GM19468 (cell line): ENCODE data around the gene SERINC5.
"Not testable (repeated sequence)": the region's sequence is repeated elsewhere in the genome, so short reads cannot be mapped to it uniquely, and the experiment has no call there.

ENCODE experiments used
- ATAC-seq: cut with Tn5 transposase; IDR thresholded peaks from one replicate; pipeline ENCODE4 v1.9.1; 2021; ENCODE audit warnings: mild to moderate bottlenecking, moderate library complexity, moderate number of reproducible peaks; ENCODE audit not compliant: unreplicated experiment; ENCODE audit errors: extremely low read depth

SERINC5 gene

DNA sequence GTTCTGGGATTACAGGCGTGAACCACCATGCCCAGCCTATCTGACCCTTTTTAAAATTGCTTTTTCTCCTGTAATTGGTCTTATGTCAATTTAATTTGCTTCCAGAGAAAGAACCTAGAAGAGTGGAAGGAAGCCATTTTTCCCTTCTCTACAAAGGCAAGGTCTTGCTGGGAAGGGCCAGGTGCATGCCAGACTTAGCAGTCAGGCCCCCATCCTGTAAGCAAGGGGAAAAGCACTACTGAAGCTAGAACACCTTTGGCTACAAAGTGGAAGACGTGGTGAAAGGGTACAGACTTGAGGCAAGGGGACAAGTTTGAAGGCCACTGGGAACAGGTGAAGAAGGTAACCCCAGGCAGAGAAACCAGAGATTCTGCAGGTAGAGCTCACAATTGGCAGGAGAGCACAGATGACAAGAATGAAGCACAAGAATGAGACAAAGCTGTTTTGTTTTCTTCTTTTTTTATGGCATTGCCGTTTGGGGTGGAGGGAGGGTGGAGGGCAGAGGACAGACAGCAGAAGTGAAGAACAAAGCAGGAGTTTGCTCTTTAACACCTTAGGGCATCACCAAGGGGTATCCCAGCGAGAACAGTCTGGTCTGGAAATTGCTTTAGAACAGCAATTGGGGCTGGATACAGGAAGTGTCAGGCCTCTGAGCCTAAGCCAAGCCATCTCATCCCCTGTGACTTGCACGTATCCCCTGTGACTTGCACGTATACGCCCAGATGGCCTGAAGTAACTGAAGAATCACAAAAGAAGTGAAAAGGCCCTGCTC, 72.9 kb downstream of the SERINC5 start:
- ATAC-seq = no peak

DNA sequence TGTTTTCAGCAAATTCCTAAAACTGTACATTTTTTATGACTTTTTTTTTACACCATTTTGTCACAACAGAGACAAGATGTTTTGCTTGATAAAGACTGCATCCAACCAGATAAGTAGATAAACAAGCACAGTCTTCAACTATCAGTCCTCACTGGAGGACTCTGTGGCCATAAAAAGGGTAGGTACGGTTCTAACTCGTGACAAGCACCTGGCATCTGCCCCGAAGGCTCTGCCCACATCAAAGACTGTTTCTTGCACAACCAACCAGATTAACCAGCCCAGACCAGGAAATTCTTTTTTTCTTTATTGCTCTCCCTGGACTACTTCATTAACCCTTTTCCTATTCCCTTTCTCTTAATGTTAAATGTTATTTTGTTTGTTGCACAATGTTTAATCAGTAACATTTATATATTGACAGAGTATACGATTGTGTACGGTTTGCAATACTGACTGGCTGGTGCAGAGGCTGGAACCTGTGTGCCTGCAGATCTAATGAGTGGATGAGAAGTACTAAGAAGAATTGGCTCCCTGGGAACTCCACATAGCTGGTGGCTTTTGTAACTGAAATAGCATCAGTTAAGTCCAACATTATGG, 74.1 kb downstream of the SERINC5 start:
- ATAC-seq = no peak

DNA sequence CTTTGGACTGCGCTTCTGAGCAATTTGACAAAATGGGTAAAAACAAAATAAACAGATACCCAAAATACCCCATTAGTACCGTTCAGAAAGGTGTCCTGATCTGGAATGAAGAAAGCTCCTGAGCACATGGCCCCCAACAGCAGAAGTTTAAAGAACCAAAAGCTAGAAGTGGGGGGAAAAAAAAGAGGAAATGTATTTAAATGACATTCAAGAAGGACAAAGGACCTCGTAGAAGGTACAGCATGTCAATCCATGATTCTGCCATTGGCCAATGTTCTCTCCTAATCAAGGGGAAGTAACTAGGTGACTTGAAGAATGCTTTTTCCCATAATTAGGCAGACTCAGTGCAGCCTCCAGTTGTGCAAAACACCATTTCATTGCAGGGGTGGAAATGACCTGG, 78.6 kb downstream of the SERINC5 start:
- no peak for ATAC-seq

DNA sequence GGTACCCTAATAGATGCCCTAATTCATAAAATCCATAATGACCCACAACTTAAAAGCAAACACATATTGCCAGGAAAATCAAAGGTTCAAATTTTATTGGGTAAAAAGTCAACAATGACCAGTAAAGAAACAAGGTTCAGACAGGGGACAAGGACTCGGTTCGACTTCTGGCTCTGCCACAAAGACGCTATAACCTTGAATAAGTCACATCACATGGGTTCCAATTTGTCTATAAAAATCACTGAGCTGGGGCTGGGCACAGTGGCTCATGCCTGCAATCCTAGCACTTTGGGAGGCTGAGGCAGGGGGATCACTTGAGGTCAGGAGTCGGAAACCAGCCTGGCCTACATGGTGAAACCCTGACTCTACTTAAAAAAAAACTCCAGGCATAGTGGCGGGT, 80.5 kb downstream of the SERINC5 start:
- ATAC-seq = no peak

- no peak for ATAC-seq
Measured at GRCh38 chr5:80174790-80175189, 81.1 kb downstream of the SERINC5 start.

- ATAC-seq = no peak
Measured at GRCh38 chr5:80172067-80172695, 83.7 kb downstream of the SERINC5 start.

DNA sequence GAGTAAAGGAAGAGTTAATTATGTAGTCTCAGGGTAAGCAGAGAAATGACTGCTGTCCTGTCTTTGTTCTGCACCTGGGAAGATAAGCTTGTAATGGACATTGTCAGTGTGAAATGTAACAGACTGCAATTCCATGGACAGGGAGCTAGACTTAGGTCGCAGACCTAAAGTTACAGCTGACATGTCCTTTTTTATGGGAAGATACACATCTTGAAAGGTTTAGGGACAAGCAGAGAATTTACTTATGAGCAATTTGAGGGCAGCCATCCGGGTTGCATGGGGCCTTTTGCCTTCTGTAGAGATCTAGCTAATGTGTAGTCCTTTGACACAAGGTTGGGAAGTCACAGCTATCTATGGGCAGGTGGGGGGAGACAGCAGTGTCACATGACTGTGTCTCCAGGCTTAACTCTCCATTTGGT, 85.7 kb downstream of the SERINC5 start:
- no peak for ATAC-seq

- ATAC-seq = no peak
Measured at GRCh38 chr5:80168388-80169028, 87.3 kb downstream of the SERINC5 start.

DNA sequence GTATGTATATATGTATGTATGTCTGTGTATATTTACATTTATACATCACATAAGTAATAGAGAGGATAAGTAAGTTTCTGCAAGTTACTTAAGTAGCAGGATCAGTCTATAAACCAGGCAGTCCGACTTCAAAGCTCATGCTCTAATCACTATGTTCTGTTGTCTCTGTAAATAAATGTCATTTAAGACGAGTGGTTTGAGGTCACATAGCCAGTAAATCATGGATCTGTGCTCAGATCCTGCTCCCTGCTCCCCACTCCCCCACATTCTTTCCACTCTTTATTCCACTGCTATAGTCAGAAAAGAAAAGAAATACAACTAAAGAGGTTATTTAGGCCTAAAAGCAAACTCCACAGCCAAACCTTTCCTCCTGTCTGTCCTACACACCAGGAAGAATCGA, 90.4 kb downstream of the SERINC5 start:
- no peak for ATAC-seq

- no peak for ATAC-seq
Measured at GRCh38 chr5:80161165-80161564, 94.7 kb downstream of the SERINC5 start.

- no peak for ATAC-seq
Measured at GRCh38 chr5:80160242-80160641, 95.6 kb downstream of the SERINC5 start.

GRCh38 chr5:80159133-80159815, 96.6 kb downstream of the SERINC5 start:
- no peak for ATAC-seq

DNA sequence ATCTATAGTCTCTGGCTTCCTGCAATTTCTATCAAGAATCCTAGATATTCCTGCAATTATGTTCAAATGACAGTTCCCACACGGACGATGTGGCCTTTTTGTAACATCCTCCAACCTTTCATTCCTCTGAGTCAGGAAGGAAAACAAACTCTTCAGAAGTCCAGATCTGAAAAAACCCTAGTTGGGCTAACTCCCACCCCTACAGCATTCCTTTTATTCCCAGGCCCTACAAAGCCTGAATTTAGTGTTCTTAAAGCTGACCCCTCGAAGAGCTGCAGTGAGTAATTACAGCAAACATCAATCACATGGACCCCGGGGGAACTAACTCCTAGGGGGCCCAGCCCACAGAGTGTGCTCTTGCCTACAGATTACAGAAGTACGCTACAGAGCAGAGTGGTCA, 99.7 kb downstream of the SERINC5 start:
- no peak for ATAC-seq

DNA sequence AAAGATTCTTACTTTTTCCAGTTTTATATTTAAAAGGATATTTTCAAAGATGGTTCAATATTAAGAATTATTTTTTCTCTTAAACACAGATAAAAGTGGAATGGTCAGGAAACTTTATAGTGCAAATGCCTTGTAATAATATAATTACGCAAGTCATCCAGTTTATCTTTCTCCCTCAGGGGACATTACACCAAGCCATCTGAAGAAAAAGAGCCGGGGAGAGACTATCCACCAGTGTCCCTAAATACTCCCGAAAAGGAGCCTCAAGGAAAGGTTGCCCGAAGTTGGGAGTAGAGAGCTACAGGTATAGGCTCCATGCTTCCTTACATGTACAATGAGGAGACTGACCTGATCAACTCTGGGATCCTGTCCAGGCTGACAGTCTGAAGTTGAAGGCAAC, 101.1 kb downstream of the SERINC5 start:
- ATAC-seq = no peak

DNA sequence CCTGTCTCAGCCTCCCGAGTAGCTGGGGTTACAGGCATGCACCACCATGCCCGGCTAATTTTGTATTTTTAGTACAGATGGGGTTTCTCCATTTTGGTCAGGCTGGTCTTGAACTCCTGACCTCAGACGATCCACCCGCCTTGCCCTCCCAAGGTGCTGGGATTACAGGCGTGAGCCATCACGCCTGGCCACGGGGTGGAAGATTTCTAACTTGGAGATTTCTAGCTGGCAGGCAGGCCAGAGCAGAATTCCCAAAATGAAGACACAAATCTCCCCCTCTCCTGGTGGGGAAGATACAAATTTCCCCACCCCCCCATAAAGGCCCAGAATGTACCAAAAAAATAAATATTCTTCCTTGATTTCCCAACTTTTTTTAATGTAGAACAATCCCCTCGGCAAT, 101.6 kb downstream of the SERINC5 start:
- not testable (repeated sequence) for ATAC-seq

- no peak for ATAC-seq
Measured at GRCh38 chr5:80153586-80154126, 102.2 kb downstream of the SERINC5 start.

DNA sequence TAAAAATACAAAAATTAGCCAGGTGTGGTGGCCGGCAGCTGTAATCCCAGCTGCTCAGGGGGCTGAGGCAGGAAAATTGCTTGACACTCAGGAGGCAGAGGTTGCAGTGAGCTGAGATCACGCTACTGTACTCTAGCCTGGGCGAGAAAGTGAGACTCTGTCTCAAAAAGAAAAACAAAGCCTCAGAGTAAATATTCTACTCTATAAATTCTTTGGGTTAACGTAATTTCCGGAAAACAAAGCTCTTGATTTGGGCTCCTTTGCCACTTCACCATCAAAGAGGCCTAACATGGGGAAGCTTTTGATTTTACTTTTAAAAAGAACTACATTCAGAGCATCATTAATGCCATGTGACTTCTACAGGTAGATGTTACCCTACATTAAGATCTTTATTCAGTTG, 103.1 kb downstream of the SERINC5 start:
- ATAC-seq = no peak

GRCh38 chr5:80151890-80152289, 104.0 kb downstream of the SERINC5 start:
- ATAC-seq = no peak

DNA sequence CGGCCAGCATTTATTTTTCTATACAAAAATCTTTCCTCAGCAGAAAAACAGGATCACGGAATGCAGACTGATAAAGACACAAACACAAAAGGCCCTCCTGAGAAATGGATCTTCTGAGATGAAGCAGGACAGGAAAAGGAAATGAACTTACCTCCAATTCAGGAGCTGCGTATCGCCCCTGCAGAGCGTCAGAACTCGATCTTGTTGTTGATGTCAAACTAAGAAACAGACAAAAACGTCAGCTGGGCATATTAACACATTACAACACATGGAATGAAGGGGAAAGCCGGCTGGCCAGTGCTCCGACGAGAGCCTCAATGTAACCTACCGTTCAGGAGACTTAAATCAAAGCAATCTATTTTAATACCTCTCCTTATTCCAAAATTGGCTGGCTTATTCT, 105.1 kb downstream of the SERINC5 start:
- no peak for ATAC-seq

DNA sequence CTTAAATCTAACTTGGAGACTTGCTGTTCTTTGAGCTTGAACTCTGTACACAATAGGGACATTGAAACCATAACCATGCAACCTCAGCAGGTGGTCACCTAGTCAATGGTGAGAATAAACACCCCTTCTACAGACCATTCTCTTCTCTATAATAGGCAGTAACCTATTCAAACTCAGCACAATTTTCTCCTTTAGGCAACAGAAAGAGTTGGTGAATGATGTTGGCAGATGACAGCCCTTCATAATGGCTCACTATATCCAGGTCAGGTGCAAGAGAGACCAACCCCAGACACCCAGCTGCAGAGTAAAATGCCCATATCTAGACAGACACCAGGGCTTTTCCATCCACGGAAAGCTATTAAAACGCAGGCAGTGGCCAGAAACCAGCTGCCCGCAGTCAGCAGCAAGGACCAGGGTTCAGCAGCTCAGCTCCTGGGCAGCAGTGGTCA, 106.7 kb downstream of the SERINC5 start:
- ATAC-seq = no peak
